SH-SY5Y (cell line): Measurements from ENCODE around the gene NRGN.

Experiments
- GATA2 ChIP-seq: IDR thresholded peaks from 2 replicates; pipeline ENCODE4 v1.6.1; 2011; ENCODE audit warnings: mild to moderate bottlenecking, low read depth, low read length
- GATA3 ChIP-seq: IDR thresholded peaks from 2 replicates; pipeline ENCODE4 v1.6.1; 2011; ENCODE audit warnings: low read depth, mild to moderate bottlenecking, low read length, moderate library complexity

DNA sequence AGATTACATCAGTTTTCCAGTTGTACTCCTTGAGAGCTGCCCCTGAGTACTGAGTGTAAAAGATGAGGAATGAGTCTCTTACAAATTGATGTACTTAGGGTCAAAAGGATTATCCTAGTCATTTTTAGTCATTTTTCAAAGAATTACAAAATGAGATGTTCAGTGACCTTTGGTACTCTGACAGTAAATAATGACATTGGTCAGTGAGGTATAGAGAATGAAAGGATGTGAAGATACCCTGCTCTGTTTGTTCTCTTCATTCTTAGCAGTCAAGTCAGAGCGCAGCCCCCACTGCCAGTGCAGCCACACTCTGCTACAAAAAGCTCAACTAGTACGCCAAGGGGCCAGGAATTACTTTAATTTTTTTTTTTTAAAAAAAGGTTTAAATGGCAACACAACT is 26.4 kb downstream of the NRGN start:
- TF ChIP-seq GATA2 (no peak), GATA3 (no peak)
